DOHH2 (cell line): ENCODE results near the gene CCNO.

Source experiments
- H3F3A ChIP-seq: fragments of 200-600 bp; sonication (generic), shearing (Covaris generic); 2 replicates; pipeline ENCODE4 v1.6.0; 2016; ENCODE audit warnings: antibody characterized with exemption, mild to moderate bottlenecking; ENCODE audit not compliant: control insufficient read depth, insufficient read depth
- H3K27ac ChIP-seq: fragments of 200-600 bp; sonication (generic); 2 replicates; pipeline ENCODE4 v1.5.1; 2014; ENCODE audit warnings: low read depth, mild to moderate bottlenecking, low read length, moderate library complexity
- H3K27me3 ChIP-seq: fragments of 200-600 bp; sonication (generic); 2 replicates; pipeline ENCODE4 v1.6.1; 2014; ENCODE audit warnings: mild to moderate bottlenecking, low read length, mixed read lengths; ENCODE audit not compliant: control insufficient read depth
- H3K36me3 ChIP-seq: fragments of 200-600 bp; sonication (generic); 2 replicates; pipeline ENCODE4 v1.6.1; 2014; ENCODE audit warnings: mild to moderate bottlenecking, low read length, moderate library complexity, mixed read lengths; ENCODE audit not compliant: control insufficient read depth
- H3K4me1 ChIP-seq: fragments of 200-600 bp; sonication (generic); 2 replicates; pipeline ENCODE4 v1.6.1; 2014; ENCODE audit warnings: mild to moderate bottlenecking, low read length, mixed read lengths; ENCODE audit not compliant: control insufficient read depth
- H3K4me2 ChIP-seq: fragments of 200-600 bp; sonication (generic); 2 replicates; pipeline ENCODE4 v1.6.0; 2014; ENCODE audit warnings: mild to moderate bottlenecking, low read length, moderate library complexity
- H3K4me3 ChIP-seq: fragments of 200-600 bp; sonication (generic); 2 replicates; pipeline ENCODE4 v1.5.1; 2014; ENCODE audit warnings: mild to moderate bottlenecking, low read length, mixed read lengths
- H3K79me2 ChIP-seq: fragments of 200-600 bp; sonication (generic); 2 replicates; pipeline ENCODE4 v1.6.1; 2014; ENCODE audit warnings: mild to moderate bottlenecking, low read length, mixed read lengths; ENCODE audit not compliant: control insufficient read depth
- H3K9me2 ChIP-seq: fragments of 200-600 bp; sonication (generic); replicated peaks from 2 replicates; pipeline ENCODE4 v1.6.1; 2014; ENCODE audit warnings: mild to moderate bottlenecking, low read length, mixed read lengths; ENCODE audit not compliant: control insufficient read depth
- H3K9me3 ChIP-seq: fragments of 200-600 bp; sonication (generic); 2 replicates; pipeline ENCODE4 v1.6.1; 2014; ENCODE audit warnings: antibody characterized with exemption, low read length, mixed read lengths; ENCODE audit not compliant: control insufficient read depth, insufficient read depth
- H4K20me1 ChIP-seq: fragments of 200-600 bp; sonication (generic); 2 replicates; pipeline ENCODE4 v1.6.0; 2014; ENCODE audit warnings: low read depth, mild to moderate bottlenecking, antibody characterized with exemption, low read length, moderate library complexity; ENCODE audit not compliant: control insufficient read depth, insufficient read depth
- EZH2phosphoT487 ChIP-seq: fragments of 200-600 bp; sonication (generic); IDR thresholded peaks from 2 replicates; pipeline ENCODE4 v1.6.1; 2017; ENCODE audit warnings: borderline replicate concordance, mild to moderate bottlenecking, antibody characterized with exemption, low read length, moderate library complexity, mixed read lengths
- TF ChIP-seq, protein P1 (sequence below): fragments of 200-600 bp; sonication (generic); IDR thresholded peaks from one replicate; pipeline ENCODE4 v1.5.1; 2014; ENCODE audit warnings: antibody characterized with exemption, mild to moderate bottlenecking, low read depth, low read length; ENCODE audit not compliant: poor library complexity, severe bottlenecking

Gene CCNO

DNA sequence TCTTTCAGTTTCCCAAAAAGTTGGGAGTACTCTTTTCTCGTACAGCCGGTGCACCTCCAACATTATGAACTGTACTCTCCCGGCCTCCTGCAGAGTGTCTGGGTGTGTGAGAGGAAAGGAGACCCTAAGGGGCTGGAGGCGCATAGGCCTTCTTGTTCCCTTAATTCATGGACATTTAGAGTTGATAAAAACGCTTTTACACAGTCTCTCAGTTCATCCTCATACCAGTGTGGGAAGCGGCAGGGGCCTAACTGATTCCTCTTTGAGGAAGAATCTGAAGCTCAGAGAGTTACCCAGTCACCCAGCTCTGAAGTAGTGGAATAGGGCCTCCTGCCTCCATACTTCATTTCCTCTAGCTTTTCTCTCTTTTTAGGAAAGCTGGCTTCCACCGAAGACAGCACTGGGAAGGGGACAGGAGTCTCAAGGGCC, 9.6 kb downstream of the CCNO start:
- no peak overlapping the region for H3K4me2 ChIP-seq
- no peaks in the 10 kb centered on the region for H3F3A ChIP-seq
- TF ChIP-seq EZH2phosphoT487 = no peak
- TF ChIP-seq, protein P1, sequence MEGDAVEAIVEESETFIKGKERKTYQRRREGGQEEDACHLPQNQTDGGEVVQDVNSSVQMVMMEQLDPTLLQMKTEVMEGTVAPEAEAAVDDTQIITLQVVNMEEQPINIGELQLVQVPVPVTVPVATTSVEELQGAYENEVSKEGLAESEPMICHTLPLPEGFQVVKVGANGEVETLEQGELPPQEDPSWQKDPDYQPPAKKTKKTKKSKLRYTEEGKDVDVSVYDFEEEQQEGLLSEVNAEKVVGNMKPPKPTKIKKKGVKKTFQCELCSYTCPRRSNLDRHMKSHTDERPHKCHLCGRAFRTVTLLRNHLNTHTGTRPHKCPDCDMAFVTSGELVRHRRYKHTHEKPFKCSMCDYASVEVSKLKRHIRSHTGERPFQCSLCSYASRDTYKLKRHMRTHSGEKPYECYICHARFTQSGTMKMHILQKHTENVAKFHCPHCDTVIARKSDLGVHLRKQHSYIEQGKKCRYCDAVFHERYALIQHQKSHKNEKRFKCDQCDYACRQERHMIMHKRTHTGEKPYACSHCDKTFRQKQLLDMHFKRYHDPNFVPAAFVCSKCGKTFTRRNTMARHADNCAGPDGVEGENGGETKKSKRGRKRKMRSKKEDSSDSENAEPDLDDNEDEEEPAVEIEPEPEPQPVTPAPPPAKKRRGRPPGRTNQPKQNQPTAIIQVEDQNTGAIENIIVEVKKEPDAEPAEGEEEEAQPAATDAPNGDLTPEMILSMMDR = no peak
- no peaks in the 10 kb centered on the region for H3K9me3 ChIP-seq
- no peak overlapping the region for H3K4me3 ChIP-seq
- no peaks in the 10 kb centered on the region; the same call in 1 of the 2 replicates for H4K20me1 ChIP-seq
- peaks cover 85% of the 10 kb centered on the region for H3K27me3 ChIP-seq
- H3K27ac ChIP-seq = no peak overlapping the region
- no peaks in the 10 kb centered on the region for H3K79me2 ChIP-seq
- H3K9me2 ChIP-seq = no peaks in the 10 kb centered on the region
- peaks cover 28% of the 10 kb centered on the region for H3K4me1 ChIP-seq
- no peaks in the 10 kb centered on the region for H3K36me3 ChIP-seq

DNA sequence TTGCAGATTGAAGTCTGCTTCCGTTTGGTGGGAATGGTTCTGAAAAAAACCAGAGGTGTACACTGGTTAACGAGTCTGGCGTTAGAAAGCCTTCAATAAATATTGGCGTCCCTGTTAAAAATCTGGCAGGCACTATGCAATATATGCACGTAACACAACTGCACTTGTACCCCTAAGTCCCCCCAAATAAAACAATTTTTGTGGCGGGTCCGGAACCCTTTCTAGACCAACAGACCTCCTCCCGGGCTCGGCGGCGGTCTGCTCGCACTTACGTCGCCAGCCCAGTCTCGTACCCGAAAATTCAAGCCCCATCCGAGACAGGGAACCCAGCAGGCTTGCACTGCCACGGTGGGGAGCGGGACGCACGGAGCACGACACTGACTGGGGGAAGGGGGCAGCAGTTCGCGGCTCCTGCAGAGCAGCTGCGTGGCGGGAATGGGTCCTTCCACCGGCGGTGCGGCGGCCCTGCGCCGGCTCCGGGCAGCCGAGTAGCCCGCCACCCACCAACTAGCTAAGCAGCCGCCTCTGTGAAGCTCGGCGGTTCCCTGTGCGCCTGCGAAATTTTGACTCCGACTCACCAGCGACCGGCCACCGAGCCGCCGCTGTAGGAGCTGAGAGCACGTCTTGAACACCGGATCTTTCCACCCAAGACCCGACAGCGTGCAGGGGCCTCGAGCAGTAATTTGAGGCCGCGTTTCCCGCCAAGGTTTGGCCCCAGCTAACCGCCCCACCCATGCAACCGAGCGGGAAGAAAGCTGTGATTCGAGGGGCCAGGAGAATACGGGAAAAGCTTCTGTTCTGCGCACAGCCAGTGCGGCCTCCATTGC, 10.2 kb downstream of the CCNO start:
- Histone ChIP-seq H3K4me1 (peaks cover 28% of the 10 kb centered on the region), H3K4me2 (no peak overlapping the region), H3K27me3 (peaks cover 79% of the 10 kb centered on the region), H3K79me2 (no peaks in the 10 kb centered on the region), H3K36me3 (no peaks in the 10 kb centered on the region), H3K9me2 (no peaks in the 10 kb centered on the region), H3K4me3 (no peak overlapping the region), H3K9me3 (no peaks in the 10 kb centered on the region), H4K20me1 (no peaks in the 10 kb centered on the region; the same call in 1 of the 2 replicates), H3K27ac (no peak overlapping the region), H3F3A (no peaks in the 10 kb centered on the region)
- TF ChIP-seq, protein P1 = no peak
- 0 out of 2 replicates have a peak, but pooled peaks have one; percentile 11 for TF ChIP-seq EZH2phosphoT487

GRCh38 chr5:55222092-55222984, 11.1 kb downstream of the CCNO start:
- Histone ChIP-seq H3K4me1 (peaks cover 23% of the 10 kb centered on the region), H3K9me3 (no peaks in the 10 kb centered on the region), H4K20me1 (no peaks in the 10 kb centered on the region), H3K36me3 (no peaks in the 10 kb centered on the region), H3K4me3 (no peak overlapping the region), H3K9me2 (no peaks in the 10 kb centered on the region), H3K27me3 (peaks cover 71% of the 10 kb centered on the region), H3K79me2 (no peaks in the 10 kb centered on the region), H3K27ac (no peak overlapping the region), H3K4me2 (no peak overlapping the region), H3F3A (no peaks in the 10 kb centered on the region)
- 0 out of 2 replicates have a peak, but pooled peaks have one; percentile 13 for TF ChIP-seq EZH2phosphoT487
- TF ChIP-seq, protein P1 = no peak
